Activated CD4-positive, alpha-beta T cell treated with anti-CD3 and anti-CD28 coated beads for 4 hours (primary cell): ENCODE measurements around the gene PRPF6.

Experiments used
- DNase-seq, 2 donors: peaks; one replicate each; pipeline ENCODE4 v3.0.0-alpha.2; 2020

The PRPF6 gene

DNA sequence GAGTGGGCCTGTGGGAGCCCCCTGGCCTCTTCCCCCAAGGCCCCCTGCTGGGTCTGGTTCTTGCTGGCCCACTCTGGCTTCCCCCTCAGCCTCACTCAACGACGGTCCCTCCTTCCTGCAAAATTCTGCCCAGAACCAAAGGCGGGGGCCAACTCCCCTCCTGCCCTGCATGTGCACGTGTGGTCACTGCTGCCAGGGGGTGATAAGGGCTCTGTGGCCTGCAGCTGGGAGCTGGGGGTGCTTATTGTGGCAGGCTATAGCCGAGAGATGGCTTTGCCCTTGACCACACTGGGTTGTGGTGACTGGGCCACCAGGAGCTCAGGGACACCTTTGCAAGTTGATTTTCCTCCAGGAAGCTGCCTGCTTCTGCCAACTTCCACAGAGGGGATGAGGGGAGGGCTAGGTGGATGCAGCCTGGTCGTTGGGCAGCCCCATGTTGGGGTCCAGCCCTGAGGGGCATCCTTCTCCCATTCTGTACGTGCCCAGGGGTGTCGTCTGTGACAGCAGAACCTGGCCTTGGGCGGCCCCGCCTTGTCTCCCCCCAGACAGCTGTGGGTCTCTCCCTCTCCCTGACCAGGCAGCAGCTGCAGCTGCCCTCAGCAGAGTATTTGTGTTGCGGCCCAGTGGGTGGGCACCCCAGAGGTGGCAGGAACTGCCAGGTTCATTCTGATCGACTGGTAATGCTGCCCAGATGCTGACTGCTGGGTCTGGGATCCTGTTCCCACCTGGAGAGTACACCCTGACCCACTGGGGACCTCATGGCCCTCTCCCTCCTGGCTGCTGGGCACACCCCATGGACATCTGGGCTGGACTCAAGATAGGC lies 87.7 kb downstream of the PRPF6 start:
- DNase-seq, result no peak

DNA sequence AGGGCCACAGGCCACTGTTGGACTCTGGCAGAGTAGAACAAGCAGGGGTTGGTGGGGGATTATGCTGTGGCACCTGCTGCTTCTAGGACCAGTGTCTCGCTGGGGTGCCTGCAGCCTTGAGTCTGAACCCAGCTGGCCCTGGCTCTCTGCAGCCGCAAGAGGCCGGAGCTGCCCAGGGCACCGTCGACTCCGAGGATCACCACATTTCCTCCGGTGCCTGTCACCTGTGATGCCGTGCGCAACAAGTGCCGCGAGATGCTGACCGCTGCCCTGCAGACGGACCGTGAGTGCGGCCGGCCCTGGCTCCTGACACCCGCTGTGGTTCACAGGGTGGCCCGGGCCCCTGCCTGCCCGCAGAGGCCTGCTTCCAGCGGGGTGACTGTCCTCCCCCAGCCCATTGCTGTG lies 88.3 kb downstream of the PRPF6 start:
- DNase-seq, result no peak

DNA sequence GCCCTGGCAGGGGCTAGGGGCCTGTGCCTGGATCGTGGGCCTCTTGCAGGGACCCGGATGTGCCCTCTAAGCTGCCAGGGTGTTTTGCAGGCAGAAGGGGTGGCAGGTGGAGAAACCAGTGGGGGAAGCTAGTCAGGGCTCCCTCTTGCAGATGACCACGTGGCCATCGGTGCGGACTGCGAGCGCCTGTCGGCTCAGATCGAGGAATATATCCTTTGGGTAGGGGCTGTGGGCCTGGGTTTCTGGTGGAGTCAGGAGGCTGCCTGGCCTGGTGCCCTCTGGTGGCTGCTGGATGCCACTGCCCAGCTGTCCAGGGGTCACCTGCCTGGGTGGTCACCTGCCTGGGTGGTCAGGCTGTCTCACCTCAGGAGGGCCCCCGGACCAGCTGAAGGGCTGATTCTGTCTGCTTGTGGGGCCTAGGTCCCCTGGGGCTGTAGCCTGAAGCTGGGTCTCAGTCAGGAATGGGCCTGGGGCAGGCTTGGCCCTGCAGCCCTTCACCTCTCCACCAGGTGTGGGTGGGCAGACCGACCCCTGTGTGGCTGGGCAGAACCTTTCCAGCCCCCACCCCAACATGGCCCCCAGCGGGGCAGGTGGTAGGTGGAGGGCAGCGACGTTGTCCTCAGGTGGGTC lies 88.8 kb downstream of the PRPF6 start:
- DNase-seq, result no peak

DNA sequence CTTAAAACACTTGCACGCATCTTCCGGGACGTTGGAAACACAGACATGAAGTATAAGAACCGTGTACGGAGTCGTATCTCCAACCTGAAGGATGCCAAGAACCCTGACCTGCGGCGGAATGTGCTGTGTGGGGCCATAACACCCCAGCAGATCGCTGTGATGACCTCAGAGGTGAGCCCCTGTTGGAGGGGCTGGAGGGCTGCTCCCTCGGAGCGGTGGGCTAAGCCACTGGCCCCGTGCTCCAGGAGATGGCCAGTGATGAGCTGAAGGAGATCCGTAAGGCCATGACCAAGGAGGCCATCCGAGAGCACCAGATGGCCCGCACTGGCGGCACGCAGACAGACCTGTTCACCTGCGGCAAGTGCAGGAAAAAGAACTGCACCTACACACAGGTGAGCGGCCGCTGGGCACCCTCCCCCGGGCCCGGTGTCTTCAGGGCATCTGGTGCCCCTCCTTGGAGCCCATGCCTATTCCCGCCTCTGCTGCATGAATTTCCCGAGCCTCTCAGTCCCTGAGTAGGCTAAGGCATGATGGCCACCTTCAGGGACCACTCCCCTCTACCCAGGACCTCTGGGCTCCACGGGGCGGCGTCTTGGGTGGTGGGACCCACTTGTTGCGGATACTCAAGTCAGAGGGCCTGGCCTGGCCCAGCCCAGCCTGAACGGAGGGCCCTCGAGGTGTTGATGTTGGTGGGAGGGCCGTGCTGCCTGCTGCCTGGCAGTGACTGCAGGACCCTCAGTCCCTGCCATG lies 89.5 kb downstream of the PRPF6 start:
- DNase-seq, result no peak

DNA sequence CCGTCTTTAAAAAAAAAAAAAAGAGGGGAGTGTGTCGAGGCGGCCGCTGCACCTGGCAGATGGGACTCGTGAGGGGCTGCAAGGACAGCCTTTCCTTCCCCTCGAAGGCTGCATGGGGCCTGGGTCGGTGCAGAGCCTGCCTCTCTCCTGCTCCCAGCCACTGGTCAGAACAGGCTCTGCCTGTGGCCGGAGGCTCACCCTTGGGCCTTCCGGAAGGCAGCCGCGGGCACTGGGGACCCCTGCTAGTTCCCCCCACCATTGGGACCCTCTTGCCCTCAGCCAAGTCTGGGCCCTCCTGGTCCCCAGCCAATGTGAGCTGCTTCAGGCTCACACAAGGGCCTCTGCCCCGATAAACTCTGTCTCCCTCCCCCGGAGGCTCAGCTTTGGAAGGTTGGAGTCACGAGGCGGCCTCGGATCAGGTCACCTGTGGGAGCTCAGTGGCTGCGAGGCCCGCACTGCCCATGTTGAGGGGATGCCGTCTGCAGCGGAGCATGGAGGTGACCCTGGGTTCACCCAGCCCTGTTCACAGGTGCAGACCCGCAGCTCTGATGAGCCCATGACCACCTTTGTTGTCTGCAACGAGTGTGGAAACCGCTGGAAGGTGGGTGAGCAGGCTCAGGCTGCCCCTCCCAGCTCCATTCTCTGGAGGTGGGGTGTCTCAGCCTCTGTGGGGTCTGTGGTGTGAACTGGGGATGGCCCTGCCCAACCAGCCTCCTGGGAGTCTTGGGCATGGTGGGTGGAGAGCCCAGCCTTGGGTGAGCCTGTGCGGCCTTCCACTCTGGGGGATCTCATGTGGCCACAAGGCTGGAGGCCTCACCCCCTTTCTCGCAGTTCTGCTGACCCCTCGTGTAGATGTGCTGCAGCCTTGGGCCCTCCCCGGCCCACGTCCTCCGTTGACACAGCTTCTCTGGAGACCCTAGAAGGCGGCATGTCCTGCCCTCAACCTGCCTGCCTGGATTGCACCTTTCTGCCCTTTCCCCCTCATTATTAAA lies 90.7 kb downstream of the PRPF6 start:
- DNase-seq, result no peak

DNA sequence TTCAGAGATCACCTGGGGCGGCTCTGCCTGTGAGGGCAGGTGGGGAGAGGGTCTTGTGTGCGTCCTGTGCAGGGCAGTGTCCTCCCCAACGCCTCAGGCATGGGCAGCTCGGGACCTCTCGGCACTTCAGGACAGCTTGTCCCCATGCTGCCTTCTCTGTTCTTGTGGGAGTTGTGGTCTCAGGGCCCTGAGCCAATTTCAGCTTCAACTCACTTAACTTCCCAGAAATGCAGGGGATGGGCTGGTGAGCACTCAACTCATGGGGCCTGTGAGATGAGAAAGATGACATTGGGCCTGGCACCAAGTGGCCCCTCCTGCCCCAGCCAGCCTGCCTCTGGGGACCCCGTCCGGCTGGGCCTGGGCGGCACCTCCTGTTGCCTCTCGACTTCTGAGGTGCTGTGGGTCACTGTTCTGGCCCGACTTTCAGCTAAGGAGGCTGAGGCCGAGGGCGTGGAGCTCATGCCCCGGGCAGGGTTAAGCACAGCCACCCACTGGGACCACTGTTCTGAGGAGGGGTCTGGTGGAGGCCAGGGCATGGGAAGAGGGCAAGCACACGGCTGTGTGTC lies 91.6 kb downstream of the PRPF6 start:
- DNase-seq, result no peak

DNA sequence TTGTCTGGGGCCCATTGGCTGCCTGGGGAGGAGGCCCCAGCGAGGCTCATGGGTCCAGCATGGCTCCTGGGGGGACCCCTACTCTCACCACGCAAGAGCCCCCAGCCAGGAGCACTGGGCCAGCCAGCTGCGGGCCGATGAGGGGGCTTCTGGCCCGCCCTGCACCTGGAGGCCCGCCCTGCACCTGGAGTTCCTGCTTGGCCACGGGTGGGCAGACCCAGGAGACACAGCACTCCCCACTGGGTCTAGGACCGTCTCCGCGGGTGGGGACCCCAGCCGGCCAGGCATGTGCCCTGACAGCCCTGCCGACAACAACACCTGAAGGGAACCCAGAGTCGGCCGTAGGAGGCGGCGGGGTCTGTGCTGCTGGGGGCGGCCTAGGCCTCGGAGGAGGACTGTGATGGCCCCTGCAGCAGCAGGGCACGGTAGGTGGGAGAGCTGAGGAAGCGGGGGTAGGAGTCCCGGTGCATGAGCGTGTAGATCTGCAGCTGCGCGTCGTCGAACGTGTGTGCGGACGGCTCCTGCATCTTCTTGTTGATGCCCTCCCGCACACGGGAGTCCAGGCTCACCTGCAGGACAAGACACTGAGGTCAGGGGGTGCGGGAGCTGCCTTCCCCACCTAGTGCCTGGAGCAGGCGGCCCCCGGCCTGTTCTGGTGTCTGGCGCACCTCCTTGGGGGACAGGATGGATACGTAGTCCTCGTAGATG lies 92.7 kb downstream of the PRPF6 start:
- DNase-seq, result no peak

DNA sequence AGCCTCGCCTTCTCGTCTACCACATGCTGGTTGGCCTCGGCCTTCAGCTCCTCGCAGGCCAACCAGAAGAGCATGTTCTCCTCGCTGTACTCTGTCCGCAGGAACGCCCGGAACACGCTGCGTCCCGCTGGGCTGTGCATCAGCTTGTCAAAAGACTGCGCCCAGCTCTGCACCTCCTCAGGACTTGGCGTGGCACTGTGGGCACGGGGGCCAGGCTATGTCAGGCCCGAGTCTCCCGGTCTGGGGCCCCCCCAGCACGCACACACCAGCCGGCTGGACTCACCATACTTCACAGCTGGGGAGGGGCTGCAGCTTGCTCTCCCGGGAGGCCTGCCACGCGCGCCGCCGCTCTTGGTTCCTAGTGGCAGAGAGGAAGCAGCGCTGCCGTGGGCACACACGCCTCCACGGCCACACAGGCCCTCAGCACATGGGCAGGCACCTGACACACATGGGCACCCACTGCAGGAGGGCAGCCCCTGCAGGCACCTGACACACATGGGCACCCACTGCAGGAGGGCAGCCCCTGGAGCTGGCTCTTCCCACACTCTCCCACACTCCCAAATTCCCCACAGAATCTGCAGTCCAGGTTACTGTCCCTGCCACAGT lies 93.4 kb downstream of the PRPF6 start:
- DNase-seq, result no peak

DNA sequence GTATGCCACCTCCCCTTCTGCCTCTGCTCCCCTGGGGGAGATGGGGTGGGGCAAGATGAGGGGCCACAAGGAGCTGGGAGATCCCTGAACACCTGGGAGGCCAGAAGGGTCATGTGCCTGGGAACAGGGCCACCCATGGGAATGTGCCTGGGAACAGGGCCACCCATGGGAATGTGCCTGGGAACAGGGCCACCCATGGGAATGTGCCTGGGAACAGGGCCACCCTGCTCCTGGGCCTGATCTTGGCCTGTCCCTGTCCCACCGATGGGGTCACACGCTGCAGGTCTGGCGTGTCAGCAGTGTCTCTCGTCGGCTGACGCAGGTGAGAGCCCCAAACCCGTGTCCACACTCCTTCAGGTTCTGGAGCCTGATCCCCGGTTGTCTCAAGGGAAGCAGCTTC lies 94.0 kb downstream of the PRPF6 start:
- DNase-seq, result no peak

DNA sequence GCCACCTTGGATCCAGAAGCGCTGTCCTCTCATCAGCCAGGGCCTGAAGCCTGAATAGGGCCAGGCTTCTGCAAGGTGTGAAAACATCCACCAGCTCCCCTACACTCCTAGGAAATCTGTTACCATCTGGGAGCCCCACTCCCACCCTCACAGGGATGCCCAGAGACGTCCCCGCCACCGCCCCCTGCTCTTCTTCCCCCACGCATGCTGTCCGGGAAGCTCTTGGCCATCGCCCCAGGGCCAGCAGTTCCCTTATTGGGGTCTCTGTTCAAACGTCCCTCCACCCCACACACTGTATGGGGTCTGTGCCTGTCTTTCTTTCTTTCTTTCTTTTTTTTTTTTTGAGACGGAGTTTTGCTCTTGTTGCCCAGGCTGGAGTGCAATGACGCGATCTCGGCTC lies 94.6 kb downstream of the PRPF6 start:
- DNase-seq, result no peak

DNA sequence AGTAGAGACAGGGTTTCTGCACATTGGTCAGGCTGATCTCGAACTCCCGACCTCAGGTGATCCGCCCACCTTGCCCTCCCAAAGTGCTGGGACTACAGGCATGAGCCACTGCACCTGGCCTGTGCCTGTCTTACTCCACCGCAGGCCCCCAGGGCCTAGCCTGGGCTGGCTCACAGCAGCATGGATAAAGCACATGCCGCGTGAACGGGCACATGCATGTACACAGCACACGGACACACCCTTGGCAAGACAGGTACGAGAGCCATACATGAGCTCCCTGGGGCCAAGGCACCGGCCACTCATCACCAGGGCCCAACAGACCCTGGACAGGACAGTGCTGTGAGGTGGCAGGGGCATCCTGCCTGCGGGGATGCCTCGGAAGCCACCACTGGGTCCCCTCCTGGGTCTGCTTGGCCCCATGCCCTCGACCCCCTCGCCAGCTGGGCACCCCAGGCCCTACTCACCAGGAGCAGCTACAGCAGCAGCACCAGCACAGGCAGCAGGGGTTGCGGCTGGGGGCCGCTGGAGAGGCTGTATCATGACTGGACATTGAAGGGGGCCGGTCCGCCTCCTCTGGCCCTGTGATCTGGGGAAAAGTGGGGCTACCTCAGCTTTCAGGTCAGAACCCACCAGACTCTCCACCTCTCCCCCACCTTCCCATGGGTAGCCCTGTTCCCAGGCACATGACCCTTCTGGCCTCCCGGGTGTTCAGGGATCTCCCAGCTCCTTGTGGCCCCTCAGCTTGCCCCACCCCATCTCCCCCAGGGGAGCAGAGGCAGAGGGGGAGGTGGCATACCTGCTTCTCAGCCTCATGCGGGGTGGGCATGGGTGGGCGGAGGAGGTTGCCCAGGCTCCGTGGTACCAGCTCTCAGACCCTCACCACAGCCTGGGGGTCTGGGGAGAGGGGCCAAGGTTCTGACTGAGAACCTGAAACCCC lies 95.4 kb downstream of the PRPF6 start:
- DNase-seq, result no peak

DNA sequence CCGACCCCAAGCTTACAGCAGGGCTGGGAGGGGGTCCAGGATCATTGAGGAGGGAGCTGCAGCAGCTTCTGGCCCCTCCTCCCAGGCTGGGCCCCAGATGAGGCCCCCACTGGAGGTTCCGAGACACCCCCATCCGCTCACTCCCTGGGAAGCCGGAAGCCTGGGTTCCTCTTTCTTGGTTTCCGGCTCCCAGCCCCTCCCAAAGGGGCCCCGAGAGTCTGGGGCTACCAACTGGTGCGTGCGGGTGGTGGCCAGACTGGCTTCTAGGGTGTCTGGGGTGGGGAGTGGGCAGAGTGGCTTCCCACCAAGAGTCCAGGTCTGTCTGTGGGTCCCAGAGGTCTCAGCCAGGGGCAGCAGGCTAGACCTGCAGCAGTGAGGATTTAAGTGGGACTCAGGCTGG lies 96.2 kb downstream of the PRPF6 start:
- no peak for DNase-seq

DNA sequence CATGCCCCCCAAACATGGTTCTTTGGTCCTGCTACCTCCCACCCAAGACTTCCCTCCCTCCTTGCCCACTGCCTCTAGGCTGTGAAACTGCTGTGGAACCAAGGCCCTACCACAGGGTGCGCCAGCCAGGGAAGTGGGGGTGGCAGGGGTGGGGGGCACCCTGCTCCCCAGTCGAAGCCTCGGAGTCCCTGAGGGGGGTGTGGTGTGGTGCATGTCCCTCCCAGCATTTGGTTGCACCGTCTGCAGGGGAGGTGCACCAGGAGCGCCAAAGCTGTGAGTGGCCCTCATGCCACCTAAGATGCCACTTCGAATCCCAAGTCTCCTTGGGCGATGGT lies 96.6 kb downstream of the PRPF6 start:
- no peak for DNase-seq

DNA sequence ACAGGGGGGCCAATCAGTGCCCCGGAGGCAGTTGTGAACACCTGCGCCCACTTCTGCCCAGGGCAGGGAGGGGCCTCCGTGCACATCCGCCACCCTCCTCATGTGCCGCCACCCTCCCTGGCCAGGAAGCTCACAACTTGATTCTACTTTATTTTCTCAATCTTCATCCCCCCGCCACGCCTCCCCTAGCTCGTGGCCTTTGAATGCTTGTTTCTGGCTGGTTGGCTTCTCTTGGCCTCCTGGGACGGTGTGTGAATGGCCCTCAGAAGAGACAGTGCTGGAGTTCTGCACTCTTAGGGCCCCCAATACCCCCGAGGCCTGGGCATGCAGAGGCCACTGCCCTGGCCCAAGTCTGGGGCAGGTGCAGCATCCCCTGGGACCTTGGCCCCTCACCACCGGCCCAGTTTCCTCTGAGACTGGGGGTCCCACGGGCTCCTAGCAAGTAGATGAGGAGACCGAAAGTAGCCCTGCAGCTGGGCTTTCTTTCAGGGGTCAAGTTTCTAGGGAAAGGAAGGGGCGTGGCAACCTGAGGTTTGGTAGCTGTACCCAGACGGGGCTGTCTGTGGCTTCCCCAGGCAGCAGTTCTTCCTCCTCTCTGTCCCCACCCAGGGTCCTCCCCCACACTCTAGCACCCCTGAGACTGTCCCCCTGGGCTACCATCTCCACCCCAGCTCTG lies 97.1 kb downstream of the PRPF6 start:
- DNase-seq, result peak in 1 of 2 donors; percentile 55

DNA sequence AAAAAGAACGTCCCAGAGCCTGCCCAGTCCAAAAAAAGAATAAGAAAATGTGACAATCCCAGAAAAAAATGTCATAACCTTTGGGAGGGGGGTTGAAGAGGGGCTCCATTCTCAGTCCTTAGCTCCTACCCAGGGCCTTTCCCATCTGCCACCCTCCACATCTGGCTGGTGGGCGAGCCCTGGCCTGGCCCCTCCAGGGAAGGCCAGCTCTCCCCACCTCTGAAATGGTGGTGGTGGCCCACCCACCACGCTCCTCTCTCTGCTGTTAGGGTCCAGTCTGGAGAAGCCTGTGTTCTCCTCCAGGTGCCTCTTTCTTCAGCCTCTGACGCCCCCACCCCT lies 98.0 kb downstream of the PRPF6 start:
- DNase-seq, result no peak

DNA sequence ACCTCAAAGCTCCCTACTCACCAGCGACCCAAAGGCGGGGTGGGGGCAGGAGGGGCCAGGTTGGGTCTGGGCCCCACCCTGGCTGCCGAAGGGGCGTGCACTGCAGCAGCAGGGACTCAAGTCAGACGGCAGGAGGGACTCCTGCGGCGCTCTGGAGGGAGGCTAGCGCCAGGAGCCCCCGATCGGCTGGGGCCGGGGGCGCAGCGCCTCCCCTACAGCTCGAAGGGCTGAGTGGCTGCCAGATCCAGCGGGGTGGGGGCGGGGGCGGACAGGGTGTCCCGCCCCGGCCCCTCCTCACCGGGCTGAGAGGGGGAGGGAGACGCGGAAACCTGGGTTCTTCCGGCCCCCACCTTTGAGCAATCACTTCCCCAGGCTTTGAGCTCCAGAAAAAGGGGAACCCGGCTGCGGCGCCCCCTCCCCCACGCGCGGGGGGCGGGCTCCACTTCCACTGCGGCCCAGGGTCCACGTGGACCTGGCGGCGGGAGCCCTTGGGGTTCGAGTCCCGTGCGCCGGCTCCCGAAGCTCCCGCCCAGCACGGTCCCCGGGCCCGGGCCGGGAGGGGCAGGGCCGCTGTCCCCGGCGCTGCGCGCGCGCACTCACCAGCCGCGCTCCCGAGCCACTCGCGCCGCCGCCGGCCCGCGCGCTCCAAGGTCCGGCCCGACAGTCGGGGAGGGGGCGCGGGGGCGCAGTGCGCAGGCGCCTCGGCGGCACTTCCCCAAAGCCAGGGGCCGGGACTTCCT lies 98.5 kb downstream of the PRPF6 start, which contains the start of gene RGS19:
TSS of gene RGS19 (minus strand) at position 246 of the 740 bp plus-strand sequence. CDS start 2,632 bp downstream, outside the sequence.
- DNase-seq, result peak; percentile 67 to 70

DNA sequence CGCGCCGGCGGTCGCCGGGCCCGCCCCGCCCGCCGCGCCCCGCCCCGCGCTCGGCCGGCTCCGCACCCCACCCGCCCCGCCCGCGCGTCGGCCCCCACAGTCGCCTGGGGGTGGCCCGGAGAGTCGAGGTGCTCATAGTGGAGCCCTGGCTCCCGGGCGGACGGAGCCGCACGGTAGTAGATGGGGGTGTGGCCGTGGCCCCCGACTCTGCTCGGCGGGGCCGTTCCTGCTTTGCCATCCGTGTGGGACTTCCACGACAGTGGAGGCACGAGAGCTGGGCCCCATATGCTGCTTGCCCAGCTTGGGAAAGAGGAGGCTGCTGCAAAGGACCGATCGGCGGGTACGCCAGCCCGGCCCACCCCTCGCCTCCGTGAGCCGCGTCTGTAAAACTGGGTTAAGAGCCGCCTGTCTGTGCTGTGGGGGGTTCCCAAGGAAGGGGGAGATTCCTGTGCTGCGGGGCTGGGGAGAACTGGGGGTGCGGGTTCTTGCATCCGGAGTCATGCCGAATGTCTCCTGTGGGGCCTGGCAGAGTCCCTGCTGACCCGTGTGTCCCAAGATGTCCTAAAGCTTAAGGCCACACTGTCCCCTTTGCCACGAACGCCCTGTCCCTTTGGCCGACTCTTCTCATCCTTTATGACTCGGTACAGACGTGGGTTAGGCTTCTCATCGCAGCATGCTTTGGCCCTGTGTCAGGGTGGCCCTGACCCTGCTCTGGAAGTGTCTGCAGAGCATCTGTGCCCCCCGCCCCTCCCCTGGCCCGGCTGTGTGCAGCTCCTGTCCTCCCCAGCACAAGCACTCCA lies 99.3 kb downstream of the PRPF6 start, which contains the start of gene OPRL1:
TSS of gene OPRL1 (plus strand) at position 70 of the 800 bp plus-strand sequence. CDS start 12,639 bp downstream, outside the sequence.
- DNase-seq, result peak in 1 of 2 donors; percentile 37
